Fibroblast of pulmonary artery (primary cell): ENCODE data around the gene HK1.
A peak's percentile ranks its signal among the peaks of the same experiment; 100 is the strongest.

Experiments used
- DNase-seq: peaks from one replicate; pipeline ENCODE4 v3.0.0-alpha.2; 2010; ENCODE audit warnings: low read depth
- H3K4me3 ChIP-seq: replicated peaks from 2 replicates; pipeline ENCODE4 v1.5.1; 2011; ENCODE audit warnings: low read depth, mild to moderate bottlenecking, control low read depth, low read length, moderate library complexity
- CTCF ChIP-seq: IDR thresholded peaks from 2 replicates; pipeline ENCODE4 v1.5.1; 2011; ENCODE audit warnings: mild to moderate bottlenecking, control low read depth, low read length, inconsistent platforms; ENCODE audit errors: missing control alignments

The HK1 gene

GRCh38 chr10:69278446-69278963 lies at the start of gene HK1:
TSS of gene HK1 (plus strand) at chr10:69278496.
- no peak for TF ChIP-seq CTCF
- H3K4me3 ChIP-seq: no peak within 1 kb of the TSS
- peak; percentile 83 for DNase-seq

- DNase-seq: no peak
- H3K4me3 ChIP-seq: no peak overlapping the region
- no peak for TF ChIP-seq CTCF
Measured at GRCh38 chr10:69229616-69229916, 48.7 kb upstream of the HK1 start.

GRCh38 chr10:69230128-69230527 lies 48.2 kb upstream of the HK1 start:
- TF ChIP-seq CTCF: no peak
- no peak overlapping the region for H3K4me3 ChIP-seq
- DNase-seq: no peak

GRCh38 chr10:69232252-69232651 lies 46.0 kb upstream of the HK1 start:
- peak; percentile 7 for TF ChIP-seq CTCF
- DNase-seq: peak; percentile 77
- H3K4me3 ChIP-seq: no peak overlapping the region

- DNase-seq: no peak
- H3K4me3 ChIP-seq: no peak overlapping the region
- TF ChIP-seq CTCF: no peak
Measured at GRCh38 chr10:69232736-69233480, 45.4 kb upstream of the HK1 start.

GRCh38 chr10:69234447-69234846 lies 43.8 kb upstream of the HK1 start:
- TF ChIP-seq CTCF: no peak
- H3K4me3 ChIP-seq: no peak overlapping the region
- no peak for DNase-seq

GRCh38 chr10:69237528-69238159 lies 40.7 kb upstream of the HK1 start:
- TF ChIP-seq CTCF: peak; percentile 95
- H3K4me3 ChIP-seq: no peak overlapping the region
- peak; percentile 83 for DNase-seq
